Measurements from ENCODE around the gene GSTM2.
"Not testable (repeated sequence)": the region's sequence is repeated elsewhere in the genome, so short reads cannot be mapped to it uniquely, and the experiment has no call there.

Gene GSTM2

DNA sequence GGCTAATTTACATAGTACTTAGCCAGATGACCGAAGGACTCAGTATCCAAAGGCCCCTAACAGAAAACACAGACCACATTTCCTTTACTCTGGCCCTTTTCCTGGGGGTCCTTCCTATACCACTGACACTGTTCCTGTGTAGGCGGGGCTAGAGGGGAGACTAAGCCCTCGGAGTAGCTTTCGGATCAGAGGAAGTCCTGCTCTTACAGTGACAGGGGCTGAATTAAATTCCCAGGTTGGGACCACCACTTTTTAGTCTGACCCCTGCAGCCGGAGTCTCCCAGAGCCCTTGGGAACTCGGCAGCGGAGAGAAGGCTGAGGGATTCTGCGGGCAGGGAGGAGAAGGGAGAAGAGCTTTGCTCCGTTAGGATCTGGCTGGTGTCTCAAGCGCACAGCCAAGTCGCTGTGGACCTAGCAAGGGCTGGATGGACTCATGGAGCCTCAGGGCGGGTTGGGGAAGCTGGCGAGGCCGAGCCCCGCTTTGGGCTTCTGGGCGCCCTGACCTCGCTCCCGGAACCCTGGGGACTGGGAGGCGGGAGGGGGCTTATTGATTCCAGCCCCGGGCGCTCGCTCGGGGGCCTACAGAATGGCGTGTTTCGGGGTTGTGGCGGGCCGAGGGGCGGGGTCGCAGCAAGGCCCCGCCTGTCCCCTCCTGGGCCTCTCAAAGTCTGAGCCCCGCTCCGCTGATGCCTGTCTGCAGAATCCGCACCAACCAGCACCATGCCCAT, 43.9 kb downstream of the GSTM2 start, which contains the start of gene GSTM5:
Gene GSTM5, plus strand, starts transcription at position 659 of the 728 bp plus-strand sequence. Its CDS starts 62 bp downstream, at position 721.
- not testable (repeated sequence) for DNase-seq (ENCODE audit: extremely low read depth, insufficient read length); H3K27me3 ChIP-seq (replicated peaks; ENCODE audit: control insufficient read depth, insufficient read depth, low read length); H3K36me3 ChIP-seq (ENCODE audit: control insufficient read depth, insufficient read depth, low read length); H3K4me3 ChIP-seq (replicated peaks; ENCODE audit: low read depth, low read length)

- no peaks in the 10 kb centered on the region for H3K36me3 ChIP-seq (ENCODE audit: control insufficient read depth, insufficient read depth, low read length)
- TF ChIP-seq, protein P1, sequence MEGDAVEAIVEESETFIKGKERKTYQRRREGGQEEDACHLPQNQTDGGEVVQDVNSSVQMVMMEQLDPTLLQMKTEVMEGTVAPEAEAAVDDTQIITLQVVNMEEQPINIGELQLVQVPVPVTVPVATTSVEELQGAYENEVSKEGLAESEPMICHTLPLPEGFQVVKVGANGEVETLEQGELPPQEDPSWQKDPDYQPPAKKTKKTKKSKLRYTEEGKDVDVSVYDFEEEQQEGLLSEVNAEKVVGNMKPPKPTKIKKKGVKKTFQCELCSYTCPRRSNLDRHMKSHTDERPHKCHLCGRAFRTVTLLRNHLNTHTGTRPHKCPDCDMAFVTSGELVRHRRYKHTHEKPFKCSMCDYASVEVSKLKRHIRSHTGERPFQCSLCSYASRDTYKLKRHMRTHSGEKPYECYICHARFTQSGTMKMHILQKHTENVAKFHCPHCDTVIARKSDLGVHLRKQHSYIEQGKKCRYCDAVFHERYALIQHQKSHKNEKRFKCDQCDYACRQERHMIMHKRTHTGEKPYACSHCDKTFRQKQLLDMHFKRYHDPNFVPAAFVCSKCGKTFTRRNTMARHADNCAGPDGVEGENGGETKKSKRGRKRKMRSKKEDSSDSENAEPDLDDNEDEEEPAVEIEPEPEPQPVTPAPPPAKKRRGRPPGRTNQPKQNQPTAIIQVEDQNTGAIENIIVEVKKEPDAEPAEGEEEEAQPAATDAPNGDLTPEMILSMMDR (IDR thresholded peaks at IDR 0.05; ENCODE audit: insufficient read depth, low read length, poor library complexity, severe bottlenecking) = no peak
- DNase-seq (ENCODE audit: extremely low read depth, insufficient read length) = no peak
- no peaks in the 10 kb centered on the region for H3K27me3 ChIP-seq (replicated peaks; ENCODE audit: control insufficient read depth, insufficient read depth, low read length)
- H3K4me3 ChIP-seq (replicated peaks; ENCODE audit: low read depth, low read length) = no peak overlapping the region
Measured at GRCh38 chr1:109712321-109712864, 44.5 kb downstream of the GSTM2 start.

DNA sequence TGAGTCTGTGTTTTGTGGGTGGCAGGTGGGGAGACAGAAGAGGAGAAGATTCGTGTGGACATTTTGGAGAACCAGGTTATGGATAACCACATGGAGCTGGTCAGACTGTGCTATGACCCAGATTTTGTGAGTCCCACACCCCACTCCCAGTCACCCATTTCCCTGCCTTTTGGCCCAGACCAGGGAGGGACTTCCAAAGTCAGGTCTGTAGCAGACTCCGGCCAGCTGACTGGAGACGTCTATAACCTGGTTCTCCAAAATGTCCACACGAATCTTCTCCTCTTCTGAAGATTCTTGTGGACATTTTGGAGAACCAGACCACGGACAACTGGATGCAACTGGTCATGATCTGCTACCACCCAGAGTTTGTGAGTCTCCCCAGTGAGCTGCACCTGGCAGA, 45.8 kb downstream of the GSTM2 start:
- Histone ChIP-seq H3K4me3 (replicated peaks; ENCODE audit: low read depth, low read length) (no peak overlapping the region), H3K27me3 (replicated peaks; ENCODE audit: control insufficient read depth, insufficient read depth, low read length) (no peaks in the 10 kb centered on the region), H3K36me3 (ENCODE audit: control insufficient read depth, insufficient read depth, low read length) (no peaks in the 10 kb centered on the region)
- no peak for DNase-seq (ENCODE audit: extremely low read depth, insufficient read length)
- TF ChIP-seq, protein P1 (IDR thresholded peaks at IDR 0.05; ENCODE audit: insufficient read depth, low read length, poor library complexity, severe bottlenecking) = no peak

GRCh38 chr1:109714661-109715372, 47.0 kb downstream of the GSTM2 start:
- no peaks in the 10 kb centered on the region for H3K27me3 ChIP-seq (replicated peaks; ENCODE audit: control insufficient read depth, insufficient read depth, low read length)
- no peaks in the 10 kb centered on the region for H3K36me3 ChIP-seq (ENCODE audit: control insufficient read depth, insufficient read depth, low read length)
- no peak overlapping the region for H3K4me3 ChIP-seq (replicated peaks; ENCODE audit: low read depth, low read length)
- DNase-seq (ENCODE audit: extremely low read depth, insufficient read length) = no peak
- TF ChIP-seq, protein P1 (IDR thresholded peaks at IDR 0.05; ENCODE audit: insufficient read depth, low read length, poor library complexity, severe bottlenecking) = no peak

GRCh38 chr1:109716121-109716520, 48.3 kb downstream of the GSTM2 start:
- DNase-seq (ENCODE audit: extremely low read depth, insufficient read length) = no peak
- H3K4me3 ChIP-seq (replicated peaks; ENCODE audit: low read depth, low read length) = no peak overlapping the region
- TF ChIP-seq, protein P1 (IDR thresholded peaks at IDR 0.05; ENCODE audit: insufficient read depth, low read length, poor library complexity, severe bottlenecking) = no peak
- no peaks in the 10 kb centered on the region for H3K36me3 ChIP-seq (ENCODE audit: control insufficient read depth, insufficient read depth, low read length)
- H3K27me3 ChIP-seq (replicated peaks; ENCODE audit: control insufficient read depth, insufficient read depth, low read length) = no peaks in the 10 kb centered on the region

GRCh38 chr1:109716570-109717090, 48.8 kb downstream of the GSTM2 start:
- TF ChIP-seq, protein P1 (IDR thresholded peaks at IDR 0.05; ENCODE audit: insufficient read depth, low read length, poor library complexity, severe bottlenecking) = no peak
- Histone ChIP-seq H3K36me3 (ENCODE audit: control insufficient read depth, insufficient read depth, low read length) (no peaks in the 10 kb centered on the region), H3K27me3 (replicated peaks; ENCODE audit: control insufficient read depth, insufficient read depth, low read length) (no peaks in the 10 kb centered on the region), H3K4me3 (replicated peaks; ENCODE audit: low read depth, low read length) (no peak overlapping the region)
- DNase-seq (ENCODE audit: extremely low read depth, insufficient read length) = no peak
